K562 (cell line): ENCODE measurements around the gene LGI4. TPM values are rescaled to one million over a fixed set of nuclear protein-coding genes. Genes with fewer than 3 reads are reported as not detected.

Experiments
- ASH1L ChIP-seq: fragments of 450-650 bp; IDR thresholded peaks from 2 replicates; pipeline ENCODE4 v1.6.1; 2018; ENCODE audit warnings: borderline replicate concordance, mild to moderate bottlenecking, low read depth; ENCODE audit not compliant: partially characterized antibody
- ATF4 ChIP-seq: fragments of 450-650 bp; formaldehyde crosslinking; IDR thresholded peaks from 2 replicates; pipeline ENCODE4 v1.4.0; 2022; ENCODE audit warnings: mild to moderate bottlenecking, moderate library complexity
- BMI1 ChIP-seq: fragments of 150-350 bp; IDR thresholded peaks from 2 replicates; pipeline ENCODE4 v1.6.1; 2014; ENCODE audit warnings: low read length
- CEBPB ChIP-seq: fragments of 450-650 bp; IDR thresholded peaks from 2 replicates; pipeline ENCODE4 v1.6.1; 2016; ENCODE audit warnings: missing genetic modification characterization, missing compliant biosample characterization
- CHD2 ChIP-seq: IDR thresholded peaks from 2 replicates; pipeline ENCODE4 v1.6.1; 2011; ENCODE audit warnings: low read depth, low read length
- CTCF ChIP-seq, 3 experiments: IDR thresholded peaks in 2 of 3; conservative IDR thresholded peaks in 1 of 3; 2 replicates each; pipeline ENCODE4 v1.5.1; 2011 to 2012; ENCODE audit warnings: low read length in 3 of 3, mild to moderate bottlenecking in 3 of 3, control low read depth in 2 of 3, improper control_type of control experiment in 1 of 3, inconsistent platforms in 1 of 3, low read depth in 1 of 3, mixed read lengths in 1 of 3, moderate library complexity in 1 of 3; ENCODE audit not compliant: insufficient read depth in 2 of 3
- E2F4 ChIP-seq: sonication (generic); formaldehyde crosslinking; IDR thresholded peaks from 2 replicates; pipeline ENCODE4 v1.8.0; 2022; ENCODE audit warnings: mild to moderate bottlenecking, low read depth, missing genetic modification reagents
- ETS1 ChIP-seq: conservative IDR thresholded peaks from 2 replicates; pipeline ENCODE4 v1.6.1; 2011; ENCODE audit warnings: low read depth, mild to moderate bottlenecking, low read length; ENCODE audit not compliant: control insufficient read depth
- FOXA1 ChIP-seq: fragments of 450-650 bp; IDR thresholded peaks from 2 replicates; pipeline ENCODE4 v1.6.1; 2016; ENCODE audit warnings: mild to moderate bottlenecking, borderline replicate concordance
- HMG20A ChIP-seq: fragments of 450-650 bp; formaldehyde crosslinking; conservative IDR thresholded peaks from 2 replicates; pipeline ENCODE4 v1.4.0; 2020; ENCODE audit warnings: mild to moderate bottlenecking, mixed read lengths
- L3MBTL2 ChIP-seq: fragments of 450-650 bp; IDR thresholded peaks from 2 replicates; pipeline ENCODE4 v1.6.1; 2016; ENCODE audit warnings: mild to moderate bottlenecking, moderate library complexity
- MTA3 ChIP-seq: fragments of 450-650 bp; formaldehyde crosslinking; IDR thresholded peaks from 2 replicates; pipeline ENCODE4 v1.6.1; 2017; ENCODE audit warnings: mild to moderate bottlenecking, borderline replicate concordance
- NR4A1 ChIP-seq, 2 experiments: fragments of 250-450 bp in 1 of 2; fragments of 450-650 bp in 1 of 2; sonication (Bioruptor Pico) in 1 of 2; IDR thresholded peaks; 2 replicates each; pipeline versions ENCODE4 v1.4.0 to v1.6.1; 2016 to 2020; ENCODE audit warnings: mild to moderate bottlenecking in 2 of 2, missing compliant biosample characterization in 1 of 2, missing genetic modification characterization in 1 of 2, moderate library complexity in 1 of 2
- RBFOX2 ChIP-seq: fragments of 200-400 bp; formaldehyde crosslinking; IDR thresholded peaks from 2 replicates; pipeline ENCODE4 v1.6.1; 2017; ENCODE audit warnings: low read depth, mild to moderate bottlenecking, low read length, moderate library complexity
- SRF ChIP-seq, 2 experiments: fragments of 250-450, 450-650 bp in 1 of 2; sonication (Bioruptor Pico) in 1 of 2; sonication (generic) in 1 of 2; formaldehyde crosslinking; IDR thresholded peaks; 2 replicates each; pipeline versions ENCODE4 v1.5.0 to v1.5.1; 2020 to 2022; ENCODE audit warnings: mild to moderate bottlenecking in 1 of 2, missing genetic modification reagents in 1 of 2
- STAT6 ChIP-seq: sonication (generic); formaldehyde crosslinking; IDR thresholded peaks from 2 replicates; pipeline ENCODE4 v1.8.1; 2023; ENCODE audit warnings: mild to moderate bottlenecking, missing genetic modification reagents
- ZNF175 ChIP-seq: fragments of 200-800 bp; sonication (Bioruptor generic); IDR thresholded peaks from 2 replicates; pipeline ENCODE4 v1.6.1; 2016; ENCODE audit warnings: low read depth, mild to moderate bottlenecking, missing genetic modification characterization, missing compliant biosample characterization
- ZNF780A ChIP-seq: fragments of 250-450 bp; sonication (Bioruptor Pico); IDR thresholded peaks from 2 replicates; pipeline ENCODE4 v1.5.0; 2021; ENCODE audit warnings: mild to moderate bottlenecking
- polyA plus RNA-seq, 8 experiments: library from polyadenylated mRNA; depleted of rRNA in 4 of 8; stranded (reverse) in 5 of 8; unstranded in 3 of 8; fragments of >200 nt; fragmentation: Nextera tagmentation in 2 of 8; fragmentation: Illumina TruSeq in 1 of 8; extraction: Ambion mirVana in 2 of 8; extraction: Trizol in 1 of 8; gene quantifications; 2 replicates each; pipeline versions ENCODE4 v1.2.1 to v1.2.3, GENCODE V29; 2011 to 2014; ENCODE audit warnings: inconsistent platforms in 1 of 8, missing spikeins in 1 of 8
- total RNA-seq, 7 experiments: library from RNA; depleted of rRNA in 6 of 7; stranded (reverse); fragments of >200 nt in 6 of 7; fragmentation: Illumina TruSeq in 2 of 7; extraction: Trizol in 2 of 7; gene quantifications; 2 replicates each; pipeline versions ENCODE4 v1.2.1 to v1.2.3, GENCODE V29; 2011 to 2021; ENCODE audit warnings: low replicate concordance in 1 of 7

Gene LGI4
- total and polyA plus RNA-seq, 9 of the 15 experiments (the other 6 are each of a cell fraction or from before 2014, with no cell fraction given), result 0.14 to 0.30 (median 0.24) TPM; not detected in 4

- TF ChIP-seq CTCF (IDR thresholded peaks at IDR 0.05 in 2 of 3, conservative IDR thresholded peaks at IDR 0.05 in 1 of 3; ENCODE audit: insufficient read depth in 2 of 3, low read depth in 1 of 3, low read length in 3 of 3) (peak; percentile 49 to 89 (median 75)), NR4A1 (CRISPR knock-in tag; IDR thresholded peaks at IDR 0.05) (no peak), NR4A1 (tag; IDR thresholded peaks at IDR 0.05) (no peak), BMI1 (no peak), ETS1 (no peak), STAT6 (CRISPR knock-in tag) (no peak), RBFOX2 (peak; percentile 42; the same call in 1 of the 2 replicates), ASH1L (no peak), L3MBTL2 (no peak), ATF4 (CRISPR knock-in tag) (no peak), E2F4 (CRISPR knock-in tag) (no peak), MTA3 (0 out of 2 replicates have a peak, but pooled peaks have one; percentile 22), FOXA1 (no peak), HMG20A (no peak), ZNF780A (CRISPR knock-in tag) (no peak), SRF (CRISPR knock-in tag; IDR thresholded peaks at IDR 0.05) (0 out of 4 replicates have a peak, but pooled peaks of 1 of the 2 experiments have one; percentile 37), CHD2 (no peak), ZNF175 (no peak), CEBPB (tag) (no peak)
These were observed 6.3 kb upstream of the LGI4 start (continued) for GRCh38 chr19:35140962-35141836.
